Measurements from ENCODE around the gene E2F2. TPM values are rescaled to one million over a fixed set of nuclear protein-coding genes. Genes with fewer than 3 reads are reported as not detected.
A peak's percentile ranks its signal among the peaks of the same experiment; 100 is the strongest.

Gene E2F2
- total and polyA plus RNA-seq, 2 of the 13 experiments (the other 11 are each of a cell fraction or from before 2014, with no cell fraction given): 0.65 to 6.6 TPM

DNA sequence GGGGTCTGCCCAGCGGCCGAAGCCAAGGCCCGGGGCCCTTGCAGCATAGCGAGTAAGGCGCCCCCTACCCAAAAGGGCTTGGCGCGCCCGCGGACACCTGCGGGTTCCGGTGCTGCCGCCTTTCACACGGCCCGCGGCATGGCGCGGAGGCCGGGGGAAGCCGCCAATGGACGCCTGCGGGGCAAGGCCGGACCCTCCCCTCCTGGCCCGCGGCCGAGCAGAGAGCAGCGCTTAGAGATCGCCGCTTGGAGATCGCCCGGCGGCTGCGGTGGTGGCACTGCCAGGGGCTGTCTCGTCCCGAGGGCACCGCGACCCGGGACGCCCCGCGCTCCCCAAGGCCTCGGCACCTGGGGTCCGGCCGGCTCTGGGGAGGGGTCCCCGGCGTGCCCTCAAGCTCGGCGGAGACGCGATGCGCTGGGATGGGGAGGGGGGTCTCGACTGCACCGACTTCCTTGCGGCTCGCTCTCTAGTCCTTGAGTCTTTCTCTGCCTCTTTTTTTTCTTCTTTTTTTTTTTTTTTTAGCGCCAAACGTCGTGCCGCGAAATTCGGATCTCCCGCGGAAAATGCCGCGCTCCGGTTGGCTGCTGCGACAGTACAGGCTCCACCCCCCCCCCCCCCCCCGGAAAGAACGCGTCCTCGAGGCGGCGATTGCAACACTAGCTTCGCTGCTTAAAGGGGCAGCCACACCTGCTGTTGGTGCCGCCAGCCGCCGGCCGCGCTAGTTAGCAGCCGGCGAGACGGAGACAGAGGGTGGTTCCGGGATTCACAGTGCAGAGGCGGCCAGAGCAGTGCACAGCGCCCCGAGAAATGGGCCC, at the start of gene E2F2 (continued):
- TF ChIP-seq ZNF687 (CRISPR knock-in tag; IDR thresholded peaks at IDR 0.05) (peak; percentile 86), ZNF780A (CRISPR knock-in tag; IDR thresholded peaks at IDR 0.05) (0 out of 2 replicates have a peak, but pooled peaks have one; percentile 81), BCL3 (CRISPR knock-in tag; IDR thresholded peaks at IDR 0.05) (no peak), ZNF776 (CRISPR knock-in tag; IDR thresholded peaks at IDR 0.05) (no peak), ZNF747 (CRISPR knock-in tag; IDR thresholded peaks at IDR 0.05; ENCODE audit: borderline replicate concordance) (no peak), TBL1XR1 (IDR thresholded peaks at IDR 0.05; ENCODE audit: borderline replicate concordance, low read length, partially characterized antibody) (no peak), ARID4A (CRISPR knock-in tag; IDR thresholded peaks at IDR 0.05; ENCODE audit: borderline replicate concordance) (peak; percentile 95), GMEB1 (CRISPR knock-in tag; IDR thresholded peaks at IDR 0.05; ENCODE audit: borderline replicate concordance) (peak; percentile 63; the same call in 1 of the 2 replicates), YY1 (IDR thresholded peaks at IDR 0.05; ENCODE audit: insufficient read depth, insufficient replicate concordance, low read depth, low read length) (no peak), MIER2 (CRISPR knock-in tag; IDR thresholded peaks at IDR 0.05) (no peak), ZNF34 (CRISPR knock-in tag; IDR thresholded peaks at IDR 0.05; ENCODE audit: borderline replicate concordance) (peak; percentile 70; the same call in 1 of the 2 replicates), ZNF556 (CRISPR knock-in tag; IDR thresholded peaks at IDR 0.05; ENCODE audit: borderline replicate concordance) (0 out of 2 replicates have a peak, but pooled peaks have one; percentile 62), HNRNPL (IDR thresholded peaks at IDR 0.05; ENCODE audit: low read depth, low read length) (no peak), NFYB (CRISPR knock-in tag; IDR thresholded peaks at IDR 0.05) (peak; percentile 68), MXD4 (CRISPR knock-in tag; IDR thresholded peaks at IDR 0.05) (0 out of 2 replicates have a peak, but pooled peaks have one; percentile 45), POLR2G (IDR thresholded peaks at IDR 0.05; ENCODE audit: low read depth, low read length) (peak; percentile 42; the same call in 1 of the 2 replicates)

Measured in HepG2 (cell line).